Neuronal stem cell (in vitro differentiated cells): ENCODE results near the gene KRTAP5-6.

Experiments used
- DNase-seq: peaks from one replicate; pipeline ENCODE4 v3.0.0-alpha.2; 2013; ENCODE audit warnings: low spot score
- H2AFZ ChIP-seq: one replicate; pipeline ENCODE4 v1.6.1; 2013; ENCODE audit warnings: mild to moderate bottlenecking, low read length, inconsistent platforms
- H2AK5ac ChIP-seq: 2 replicates; pipeline ENCODE4 v1.6.1; 2013; ENCODE audit warnings: low read depth, mild to moderate bottlenecking, inconsistent platforms, low read length, moderate library complexity, mixed read lengths
- H2BK120ac ChIP-seq: 2 replicates; pipeline ENCODE4 v1.6.1; 2013; ENCODE audit warnings: low read depth, mild to moderate bottlenecking, inconsistent platforms, low read length, moderate library complexity, mixed read lengths
- H2BK12ac ChIP-seq: one replicate; pipeline ENCODE4 v1.6.1; 2013; ENCODE audit warnings: low read length, inconsistent platforms
- H2BK15ac ChIP-seq: 2 replicates; pipeline ENCODE4 v1.6.1; 2013; ENCODE audit warnings: mild to moderate bottlenecking, low read length, inconsistent platforms, mixed read lengths
- H2BK5ac ChIP-seq: one replicate; pipeline ENCODE4 v1.6.1; 2013; ENCODE audit warnings: inconsistent platforms, mild to moderate bottlenecking, low read length, moderate library complexity
- H3K14ac ChIP-seq: one replicate; pipeline ENCODE4 v1.6.1; 2013; ENCODE audit warnings: low read length, inconsistent platforms
- H3K18ac ChIP-seq: 2 replicates; pipeline ENCODE4 v1.6.1; 2013; ENCODE audit warnings: low read length, inconsistent platforms
- H3K23ac ChIP-seq: 2 replicates; pipeline ENCODE4 v1.6.1; 2013; ENCODE audit warnings: low read depth, mild to moderate bottlenecking, mixed read lengths, low read length, inconsistent platforms; ENCODE audit not compliant: poor library complexity
- H3K27ac ChIP-seq: replicated peaks from 3 replicates; pipeline ENCODE4 v1.5.1; 2013; ENCODE audit warnings: low read length, inconsistent platforms
- H3K27me3 ChIP-seq, 3 experiments: 2 replicates each; pipeline ENCODE4 v1.6.1; 2013; ENCODE audit warnings: low read length in 3 of 3, mild to moderate bottlenecking in 2 of 3, inconsistent platforms in 1 of 3, low read depth in 1 of 3, mixed read lengths in 1 of 3, moderate library complexity in 1 of 3; ENCODE audit not compliant: control insufficient read depth in 3 of 3, insufficient read depth in 3 of 3
- H3K36me3 ChIP-seq, 2 donors: replicated peaks in 1 of 2; 2 replicates each; pipeline ENCODE4 v1.6.1; 2013; ENCODE audit warnings: low read length in 2 of 2; ENCODE audit not compliant: control insufficient read depth in 2 of 2, insufficient read depth in 2 of 2
- H3K4ac ChIP-seq: 2 replicates; pipeline ENCODE4 v1.6.1; 2013; ENCODE audit warnings: inconsistent platforms, mild to moderate bottlenecking, low read length, moderate library complexity
- H3K4me1 ChIP-seq, 2 donors: 1 replicate in 1 of 2; 2 replicates in 1 of 2; pipeline ENCODE4 v1.6.1; 2013; ENCODE audit warnings: low read length in 2 of 2, low read depth in 1 of 2; ENCODE audit not compliant: control insufficient read depth in 2 of 2, insufficient read depth in 1 of 2
- H3K4me2 ChIP-seq: one replicate; pipeline ENCODE4 v1.6.1; 2013; ENCODE audit warnings: mild to moderate bottlenecking, low read length, inconsistent platforms; ENCODE audit not compliant: insufficient read depth, poor library complexity, severe bottlenecking
- H3K4me3 ChIP-seq, 2 donors: 2 replicates each; pipeline ENCODE4 v1.5.1; 2013; ENCODE audit warnings: low read length in 2 of 2, mild to moderate bottlenecking in 2 of 2, inconsistent platforms in 1 of 2, moderate library complexity in 1 of 2
- H3K79me1 ChIP-seq: one replicate; pipeline ENCODE4 v1.6.1; 2013; ENCODE audit warnings: low read depth, mild to moderate bottlenecking, inconsistent platforms, low read length, moderate library complexity
- H3K9ac ChIP-seq: one replicate; pipeline ENCODE4 v1.6.1; 2013; ENCODE audit warnings: mild to moderate bottlenecking, low read depth, low read length, inconsistent platforms; ENCODE audit not compliant: poor library complexity
- H3K9me3 ChIP-seq, 2 donors: replicated peaks in 1 of 2; 2 replicates each; pipeline versions ENCODE3 to v1.6.1; 2013; ENCODE audit warnings: low read length in 2 of 2, mild to moderate bottlenecking in 2 of 2, inconsistent platforms in 1 of 2, low read depth in 1 of 2, mixed read lengths in 1 of 2, moderate library complexity in 1 of 2; ENCODE audit not compliant: control insufficient read depth in 2 of 2, insufficient read depth in 1 of 2
- H4K8ac ChIP-seq: one replicate; pipeline ENCODE4 v1.6.1; 2013; ENCODE audit warnings: low read depth, mild to moderate bottlenecking, inconsistent platforms, low read length, moderate library complexity
- H4K91ac ChIP-seq: one replicate; pipeline ENCODE4 v1.6.1; 2013; ENCODE audit warnings: low read length, low read depth, mild to moderate bottlenecking, inconsistent platforms; ENCODE audit not compliant: poor library complexity
- WGBS, 2 donors: extraction: QIAGEN DNeasy Blood & Tissue Kit; methylation state at CpG; one replicate each; pipeline ENCODE4 v1.1.7; 2013; ENCODE audit warnings: missing lambda C conversion rate in 2 of 2, mixed read lengths in 1 of 2; ENCODE audit not compliant: insufficient read length in 2 of 2, insufficient replicate concordance in 1 of 2; ENCODE audit errors: extremely low coverage in 2 of 2; 5-methylcytosine and 5-hydroxymethylcytosine counted together

The KRTAP5-6 gene

DNA sequence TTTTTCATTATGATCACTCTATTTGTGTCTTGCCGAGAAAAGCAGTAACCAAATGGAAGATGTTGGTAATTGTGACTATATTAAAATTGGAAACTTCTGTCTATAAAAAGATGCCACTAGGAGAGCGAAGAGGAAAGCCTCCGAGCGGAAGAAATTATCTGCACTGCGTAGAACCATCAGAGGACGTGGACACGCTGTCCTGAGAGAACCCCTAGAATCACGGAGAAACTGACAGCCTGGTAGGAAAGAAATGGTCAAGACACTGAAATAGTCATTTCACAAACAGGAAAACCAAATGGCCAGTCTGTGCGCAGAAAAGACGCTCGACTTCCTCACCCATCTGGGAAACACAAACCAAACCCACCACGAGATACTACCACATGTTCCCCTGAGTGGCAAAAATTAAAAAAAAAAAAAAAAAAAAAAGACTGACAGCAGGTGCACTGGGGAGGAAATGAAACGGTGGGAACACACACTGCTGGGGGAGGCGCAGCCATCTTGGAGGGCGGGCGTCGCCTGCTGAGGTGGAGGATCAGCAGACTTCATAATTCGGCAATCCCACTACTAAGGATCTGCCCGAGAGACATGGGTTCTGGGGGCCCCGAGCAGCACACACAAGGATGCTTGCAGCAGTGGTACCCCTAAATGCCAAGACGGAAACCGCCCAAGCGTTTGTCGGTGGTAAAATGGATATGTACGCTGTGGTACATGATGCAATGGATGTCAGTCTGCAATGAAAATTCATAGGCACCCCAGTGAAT, 32.1 kb downstream of the KRTAP5-6 start:
- Histone ChIP-seq H3K9me3 (peaks cover 0 to 4% of the 10 kb centered on the region in 2 donors), H3K27me3 (peaks cover 0 to 35% (median 0%) of the 10 kb centered on the region in 3 experiments)
- DNase-seq: no peak

DNA sequence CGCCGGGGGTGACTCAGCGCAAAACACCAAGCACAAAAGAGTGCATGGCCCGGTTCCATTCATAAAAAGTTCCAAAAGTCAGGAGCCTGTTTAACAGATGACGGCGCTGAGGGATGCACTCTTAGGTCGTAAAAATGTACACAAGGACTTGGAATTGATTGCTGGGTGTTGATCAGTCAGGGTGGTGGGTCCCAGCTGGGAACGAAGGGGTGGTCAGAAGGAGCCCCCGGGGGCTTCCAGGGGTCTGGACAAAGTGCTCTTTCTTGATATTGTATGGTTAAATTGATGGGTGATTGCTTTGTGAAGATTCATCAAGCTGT, 32.7 kb downstream of the KRTAP5-6 start:
- DNase-seq: no peak
- no peak overlapping the region for H3K14ac ChIP-seq
- no peak overlapping the region for H4K8ac ChIP-seq
- H3K9me3 ChIP-seq: peaks cover 0 to 4% of the 10 kb centered on the region in 2 donors
- WGBS, 2 donors: no CpG with 5 or more reads among the region's 9 CpGs
- no peak overlapping the region for H3K4ac ChIP-seq
- H3K9ac ChIP-seq: no peak overlapping the region
- H3K79me1 ChIP-seq: no peaks in the 10 kb centered on the region
- no peak overlapping the region for H3K23ac ChIP-seq
- peak overlapping the region; percentile 49 for H2AFZ ChIP-seq
- H3K4me2 ChIP-seq: no peak overlapping the region
- H3K27ac ChIP-seq: no peak overlapping the region
- peaks cover 0 to 40% (median 0%) of the 10 kb centered on the region in 3 experiments for H3K27me3 ChIP-seq
- H3K36me3 ChIP-seq: no peaks in the 10 kb centered on the region
- no peak overlapping the region for H2BK12ac ChIP-seq
- peaks cover 0 to 7% of the 10 kb centered on the region in 2 donors for H3K4me1 ChIP-seq
- H2AK5ac ChIP-seq: no peak overlapping the region
- H4K91ac ChIP-seq: no peak overlapping the region
- no peak overlapping the region for H2BK5ac ChIP-seq
- H2BK120ac ChIP-seq: no peak overlapping the region
- no peak overlapping the region for H3K4me3 ChIP-seq
- H2BK15ac ChIP-seq: no peak overlapping the region
- no peak overlapping the region for H3K18ac ChIP-seq

More for the DNA sequence above, 32.1 kb downstream of the KRTAP5-6 start:
- no peak overlapping the region for H3K27ac ChIP-seq
- no peak overlapping the region for H2AK5ac ChIP-seq
- no peak overlapping the region for H3K4ac ChIP-seq
- no peak overlapping the region for H2BK15ac ChIP-seq
- no peak overlapping the region for H3K18ac ChIP-seq
- no CpG with 5 or more reads among the region's 25 CpGs for WGBS, 2 donors
- peaks cover 0 to 7% of the 10 kb centered on the region in 2 donors for H3K4me1 ChIP-seq
- H2BK120ac ChIP-seq: no peak overlapping the region
- no peak overlapping the region for H2BK5ac ChIP-seq
- H4K8ac ChIP-seq: no peak overlapping the region
- no peak overlapping the region for H2BK12ac ChIP-seq
- no peak overlapping the region for H3K9ac ChIP-seq
- H3K14ac ChIP-seq: no peak overlapping the region
- no peaks in the 10 kb centered on the region for H3K36me3 ChIP-seq
- H3K4me3 ChIP-seq: no peak overlapping the region
- H4K91ac ChIP-seq: no peak overlapping the region
- H2AFZ ChIP-seq: peak overlapping the region; percentile 49
- H3K23ac ChIP-seq: no peak overlapping the region
- no peaks in the 10 kb centered on the region for H3K79me1 ChIP-seq
- H3K4me2 ChIP-seq: no peak overlapping the region

DNA sequence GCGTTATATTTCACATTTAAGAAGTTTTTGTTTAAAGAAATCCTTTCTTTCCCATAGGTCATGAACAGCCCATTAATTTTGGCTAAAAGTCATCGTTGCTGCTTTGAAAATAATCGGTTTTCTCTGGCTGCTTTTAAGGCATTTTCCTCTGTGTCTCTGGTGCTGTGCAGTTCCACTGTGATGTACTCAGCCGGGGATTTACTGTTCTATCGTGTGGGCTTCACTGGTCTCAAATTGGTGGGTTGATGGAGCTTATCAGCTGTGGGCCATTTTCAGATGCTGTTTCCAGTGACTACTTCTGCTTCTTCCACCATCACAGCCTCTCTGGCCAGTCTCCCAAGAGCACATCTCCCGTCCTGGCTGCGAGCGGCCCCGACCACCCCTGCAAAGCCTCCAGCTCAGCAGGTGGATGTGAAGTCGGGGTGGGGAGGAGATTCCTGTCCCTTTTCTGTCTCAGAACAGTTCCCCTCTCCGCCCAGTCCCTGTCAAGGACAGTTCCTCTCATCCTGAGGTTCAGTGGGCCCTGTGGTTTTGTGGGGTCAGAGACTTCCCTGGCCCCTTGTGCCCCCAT, 33.1 kb downstream of the KRTAP5-6 start:
- Histone ChIP-seq H3K36me3 (no peaks in the 10 kb centered on the region), H3K79me1 (no peaks in the 10 kb centered on the region), H3K23ac (peak overlapping the region; percentile 59), H3K4me1 (peaks cover 0 to 7% of the 10 kb centered on the region in 2 donors), H2BK120ac (no peak overlapping the region), H2BK12ac (no peak overlapping the region), H2AFZ (no peak overlapping the region), H3K27me3 (peaks cover 0 to 45% (median 0%) of the 10 kb centered on the region in 3 experiments), H3K9me3 (peaks cover 0 to 4% of the 10 kb centered on the region in 2 donors), H3K4ac (no peak overlapping the region), H2BK5ac (no peak overlapping the region), H3K9ac (no peak overlapping the region), H2BK15ac (no peak overlapping the region), H3K18ac (peak overlapping the region; percentile 86), H2AK5ac (no peak overlapping the region), H4K8ac (no peak overlapping the region), H4K91ac (no peak overlapping the region), H3K4me2 (no peak overlapping the region), H3K4me3 (no peak overlapping the region), H3K14ac (peak overlapping the region; percentile 28), H3K27ac (no peak overlapping the region)
- no CpG with 5 or more reads among the region's 11 CpGs for WGBS, 2 donors
- no peak for DNase-seq

DNA sequence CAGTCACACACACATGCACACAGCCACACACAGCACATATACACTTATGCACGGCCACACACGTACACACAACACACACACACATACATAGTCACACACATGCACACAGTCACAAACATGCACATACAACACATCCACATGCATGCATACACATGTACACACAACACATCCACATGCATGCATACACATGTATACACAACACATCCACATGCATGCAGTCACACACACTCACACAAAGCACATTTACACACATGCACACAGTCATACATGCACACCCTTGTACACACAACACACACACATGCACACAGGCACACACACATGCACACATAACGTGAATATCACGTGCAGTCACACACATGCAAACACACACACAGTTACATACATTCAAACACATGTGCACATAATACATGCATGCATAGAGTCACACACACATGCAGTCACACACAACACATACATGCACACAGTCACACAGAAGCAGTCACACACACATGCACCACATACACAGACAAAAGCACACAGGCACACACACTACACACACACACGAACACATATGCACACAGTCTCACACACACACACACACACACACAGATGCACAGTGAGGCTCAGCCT, 34.6 kb downstream of the KRTAP5-6 start:
- Histone ChIP-seq H3K79me1 (no peaks in the 10 kb centered on the region), H4K91ac (peak overlapping the region; percentile 32)

More for the DNA sequence above, 34.6 kb downstream of the KRTAP5-6 start:
- Histone ChIP-seq H3K4me2 (no peak overlapping the region), H2AK5ac (no peak overlapping the region), H2BK15ac (no peak overlapping the region), H3K14ac (peak overlapping the region; percentile 17), H4K8ac (no peak overlapping the region), H3K4ac (no peak overlapping the region), H3K4me3 (peak overlapping the region in 1 of 2 donors; percentile 56), H3K27ac (no peak overlapping the region), H2BK120ac (no peak overlapping the region), H2AFZ (no peak overlapping the region), H3K27me3 (peaks cover 0 to 46% (median 2%) of the 10 kb centered on the region in 3 experiments), H3K4me1 (peaks cover 0 to 7% of the 10 kb centered on the region in 2 donors), H3K9me3 (peaks cover 0 to 4% of the 10 kb centered on the region in 2 donors), H3K36me3 (no peaks in the 10 kb centered on the region), H3K9ac (peak overlapping the region; percentile 65), H3K18ac (no peak overlapping the region), H2BK5ac (no peak overlapping the region), H3K23ac (peak overlapping the region; percentile 1), H2BK12ac (no peak overlapping the region)
- DNase-seq: no peak
- WGBS, 2 donors: no CpG with 5 or more reads among the region's 5 CpGs
